ENCODE measurements around the gene ATG2B.

The ATG2B gene

GRCh38 chr14:96270565-96271420 is 92.3 kb downstream of the ATG2B start:
- FAIRE-seq: no peak

- FAIRE-seq: no peak
These were observed 93.8 kb downstream of the ATG2B start for GRCh38 chr14:96269359-96269710.

- no peak for FAIRE-seq
These were observed 94.4 kb downstream of the ATG2B start for GRCh38 chr14:96268431-96269358.

- no peak for FAIRE-seq
These were observed 95.2 kb downstream of the ATG2B start for GRCh38 chr14:96267916-96268315.

- FAIRE-seq: no peak
These were observed 95.8 kb downstream of the ATG2B start for GRCh38 chr14:96267336-96267735.

GRCh38 chr14:96265383-96266095 is 97.6 kb downstream of the ATG2B start:
- no peak for FAIRE-seq

- FAIRE-seq: no peak
These were observed 98.3 kb downstream of the ATG2B start for GRCh38 chr14:96264853-96265252.

- no peak for FAIRE-seq
These were observed 99.0 kb downstream of the ATG2B start for GRCh38 chr14:96264200-96264553.

GRCh38 chr14:96263347-96264199 is 99.6 kb downstream of the ATG2B start:
- no peak for FAIRE-seq

- no peak for FAIRE-seq
These were observed 101.1 kb downstream of the ATG2B start for GRCh38 chr14:96261772-96262655.

- no peak for FAIRE-seq
These were observed 102.1 kb downstream of the ATG2B start for GRCh38 chr14:96261053-96261452.

GRCh38 chr14:96260341-96260821 is 102.8 kb downstream of the ATG2B start:
- no peak for FAIRE-seq

- no peak for FAIRE-seq
These were observed 105.2 kb downstream of the ATG2B start for GRCh38 chr14:96257900-96258299.

GRCh38 chr14:96257056-96257455 is 106.1 kb downstream of the ATG2B start:
- FAIRE-seq: no peak

GRCh38 chr14:96256407-96256806 is 106.7 kb downstream of the ATG2B start:
- no peak for FAIRE-seq

- no peak for FAIRE-seq
These were observed 107.4 kb downstream of the ATG2B start, which contains the start of gene BDKRB1 for GRCh38 chr14:96255501-96256366. Gene BDKRB1 (plus strand): TSS chr14:96256210. CDS start chr14:96263683, 7,473 bp downstream.

- no peak for FAIRE-seq
These were observed 108.5 kb downstream of the ATG2B start for GRCh38 chr14:96254687-96255086.

GRCh38 chr14:96252999-96253539 is 110.1 kb downstream of the ATG2B start:
- FAIRE-seq: no peak

GRCh38 chr14:96252323-96252998 is 110.7 kb downstream of the ATG2B start:
- FAIRE-seq: no peak
